ENCODE results near the gene BPIFB1.

DNA sequence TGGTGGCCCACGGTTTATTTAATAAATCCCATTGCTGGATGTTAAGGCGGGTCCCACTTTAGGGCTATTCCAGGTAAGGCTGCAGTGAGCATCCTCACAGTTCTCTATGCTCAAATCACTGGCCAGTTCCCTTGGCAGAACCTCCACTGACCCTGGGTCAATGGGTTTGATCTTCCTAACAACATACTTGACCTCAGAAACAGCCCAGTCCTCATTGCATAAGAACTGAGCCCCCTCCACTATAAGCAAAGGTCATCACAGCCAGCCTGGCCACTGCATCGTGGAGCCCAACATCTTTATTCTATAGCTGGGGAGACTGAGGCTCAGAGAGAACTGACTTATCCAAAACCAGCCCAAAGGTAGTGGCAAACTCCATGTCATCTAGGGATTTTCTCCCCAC, 4.3 kb upstream of the BPIFB1 start:
- TF ChIP-seq, protein P1, sequence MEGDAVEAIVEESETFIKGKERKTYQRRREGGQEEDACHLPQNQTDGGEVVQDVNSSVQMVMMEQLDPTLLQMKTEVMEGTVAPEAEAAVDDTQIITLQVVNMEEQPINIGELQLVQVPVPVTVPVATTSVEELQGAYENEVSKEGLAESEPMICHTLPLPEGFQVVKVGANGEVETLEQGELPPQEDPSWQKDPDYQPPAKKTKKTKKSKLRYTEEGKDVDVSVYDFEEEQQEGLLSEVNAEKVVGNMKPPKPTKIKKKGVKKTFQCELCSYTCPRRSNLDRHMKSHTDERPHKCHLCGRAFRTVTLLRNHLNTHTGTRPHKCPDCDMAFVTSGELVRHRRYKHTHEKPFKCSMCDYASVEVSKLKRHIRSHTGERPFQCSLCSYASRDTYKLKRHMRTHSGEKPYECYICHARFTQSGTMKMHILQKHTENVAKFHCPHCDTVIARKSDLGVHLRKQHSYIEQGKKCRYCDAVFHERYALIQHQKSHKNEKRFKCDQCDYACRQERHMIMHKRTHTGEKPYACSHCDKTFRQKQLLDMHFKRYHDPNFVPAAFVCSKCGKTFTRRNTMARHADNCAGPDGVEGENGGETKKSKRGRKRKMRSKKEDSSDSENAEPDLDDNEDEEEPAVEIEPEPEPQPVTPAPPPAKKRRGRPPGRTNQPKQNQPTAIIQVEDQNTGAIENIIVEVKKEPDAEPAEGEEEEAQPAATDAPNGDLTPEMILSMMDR (IDR thresholded peaks at IDR 0.05) = no peak
- no peak for TF ChIP-seq POLR2A (IDR thresholded peaks at IDR 0.05)
